Fibroblast of skin of back (primary cell): ENCODE measurements around the gene SMC1B.
A peak's percentile ranks its signal among the peaks of the same experiment; 100 is the strongest.

Experiments used
- DNase-seq: peaks from one replicate; pipeline ENCODE4 v3.0.0-alpha.2; 2013

Gene SMC1B

DNA sequence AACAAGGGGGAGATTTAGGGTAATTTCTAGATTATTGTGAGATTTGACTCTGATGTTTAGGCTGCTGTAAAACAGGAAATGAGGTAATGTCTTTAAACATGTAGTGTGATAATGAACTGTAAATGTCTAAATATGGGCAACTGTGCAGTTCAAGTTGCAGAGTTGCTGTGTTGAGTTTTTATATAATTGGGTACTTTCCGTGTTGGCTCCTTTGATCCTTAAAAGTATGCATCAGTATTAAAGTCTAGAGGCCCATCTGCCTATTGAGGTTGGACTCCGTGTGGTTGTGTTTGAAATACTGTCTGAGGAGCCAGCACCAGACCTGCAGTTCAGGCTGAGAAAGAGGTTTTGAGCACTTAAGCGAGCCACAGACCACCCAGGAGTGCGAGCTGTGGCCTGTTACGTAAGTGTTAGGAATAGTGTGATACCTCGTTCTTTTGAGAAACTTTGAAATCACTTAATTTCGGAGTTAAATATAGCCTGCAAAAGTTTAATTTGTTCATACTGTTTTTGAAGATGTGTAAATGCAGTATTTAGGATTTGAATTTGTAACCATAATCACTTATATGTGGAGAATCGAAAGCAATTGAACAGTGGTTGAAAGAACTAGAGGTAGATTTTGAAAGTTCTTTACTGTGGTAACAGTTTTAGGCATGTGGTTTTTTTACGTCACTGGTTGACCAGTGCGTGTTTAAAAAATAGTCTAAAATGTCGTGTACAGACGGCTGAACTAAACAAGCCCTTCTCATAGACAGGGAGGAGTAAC is 94.7 kb downstream of the SMC1B start:
- peak; percentile 72 for DNase-seq

- peak; percentile 93 for DNase-seq
These were observed 95.2 kb downstream of the SMC1B start for GRCh38 chr22:45318168-45318557.

GRCh38 chr22:45317551-45318167 is 95.7 kb downstream of the SMC1B start:
- DNase-seq = peak; percentile 59

GRCh38 chr22:45316796-45317526 is 96.4 kb downstream of the SMC1B start:
- DNase-seq = no peak

GRCh38 chr22:45314786-45315185 is 98.6 kb downstream of the SMC1B start:
- DNase-seq = no peak

DNA sequence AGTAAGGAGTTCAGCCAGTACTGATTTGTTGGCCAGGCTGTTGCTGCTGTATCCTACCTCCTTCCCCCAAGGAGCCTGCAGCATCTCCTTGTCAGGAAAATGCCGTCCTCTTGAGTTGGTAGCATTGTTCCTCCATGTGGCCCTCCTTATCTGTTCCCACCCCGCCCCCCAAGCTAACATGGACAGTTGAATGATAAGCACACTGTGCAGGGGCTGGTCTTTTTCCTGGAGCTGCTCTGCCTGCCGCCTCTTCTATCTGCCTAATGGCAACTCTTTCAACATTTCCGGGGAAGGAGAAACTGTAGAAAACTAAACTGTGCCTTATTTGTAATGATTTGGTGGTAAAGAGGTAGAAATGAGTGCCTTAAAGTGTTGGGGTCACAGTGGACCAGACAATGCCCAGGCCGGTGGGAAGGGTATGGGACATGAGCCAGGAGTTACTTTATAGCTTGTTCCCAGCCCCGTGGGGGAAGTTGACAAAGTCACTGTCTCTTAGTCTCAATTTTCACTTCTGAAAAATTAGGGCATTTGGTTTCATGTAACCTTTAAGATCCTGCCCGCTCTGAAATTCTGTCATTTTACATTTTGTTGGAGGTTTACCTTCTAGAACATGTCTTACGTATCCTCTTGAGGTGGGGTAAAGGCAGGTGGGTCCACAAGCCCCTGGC is 99.2 kb downstream of the SMC1B start:
- DNase-seq = no peak

- DNase-seq = no peak
These were observed 100.5 kb downstream of the SMC1B start for GRCh38 chr22:45312856-45313255.

DNA sequence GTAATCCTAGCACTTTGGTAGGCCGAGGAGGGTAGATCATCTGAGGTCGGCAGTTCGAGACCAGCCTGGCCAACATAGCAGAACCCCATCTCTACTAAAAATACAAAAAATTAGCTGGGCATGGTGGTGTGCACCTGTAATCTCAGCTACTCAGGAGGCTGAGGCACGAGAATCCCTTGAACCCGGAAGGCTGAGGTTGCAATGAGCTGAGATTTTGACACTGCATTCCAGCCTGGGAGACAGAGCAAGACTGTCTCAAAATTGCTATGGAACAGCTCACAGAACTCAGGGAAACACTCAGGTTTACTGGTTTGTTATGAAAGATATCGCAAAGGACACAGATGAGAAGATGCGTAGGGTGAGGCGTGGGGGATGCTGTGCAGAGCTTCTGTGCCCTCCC is 101.0 kb downstream of the SMC1B start:
- no peak for DNase-seq

DNA sequence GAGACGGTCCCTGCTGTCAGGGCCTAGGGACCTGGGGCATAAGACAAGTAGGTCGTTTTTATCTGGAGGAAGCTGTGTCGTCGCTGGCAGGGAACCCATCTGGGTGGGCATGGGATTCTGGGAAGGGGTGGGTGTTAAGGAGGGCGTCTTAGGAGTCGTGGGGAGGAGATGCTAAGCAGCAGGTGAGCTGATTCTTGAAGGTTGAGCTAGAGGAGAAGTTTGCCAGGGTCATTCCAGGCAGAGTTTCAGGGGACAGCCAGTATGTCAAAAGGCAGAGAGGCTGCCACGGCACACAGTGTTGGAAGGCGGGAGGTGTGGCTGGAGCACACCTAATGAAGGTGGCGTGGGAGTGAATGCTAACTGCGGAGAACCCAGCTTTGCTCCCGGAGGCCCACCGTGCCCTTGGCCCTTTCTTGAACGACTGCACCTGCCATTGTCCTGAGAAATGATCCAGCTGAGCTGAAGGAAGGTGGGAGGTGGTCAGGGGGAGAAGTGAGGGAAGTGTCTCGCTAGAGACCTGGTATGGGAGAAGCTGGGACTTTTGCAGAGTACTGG is 102.3 kb downstream of the SMC1B start:
- DNase-seq = no peak

DNA sequence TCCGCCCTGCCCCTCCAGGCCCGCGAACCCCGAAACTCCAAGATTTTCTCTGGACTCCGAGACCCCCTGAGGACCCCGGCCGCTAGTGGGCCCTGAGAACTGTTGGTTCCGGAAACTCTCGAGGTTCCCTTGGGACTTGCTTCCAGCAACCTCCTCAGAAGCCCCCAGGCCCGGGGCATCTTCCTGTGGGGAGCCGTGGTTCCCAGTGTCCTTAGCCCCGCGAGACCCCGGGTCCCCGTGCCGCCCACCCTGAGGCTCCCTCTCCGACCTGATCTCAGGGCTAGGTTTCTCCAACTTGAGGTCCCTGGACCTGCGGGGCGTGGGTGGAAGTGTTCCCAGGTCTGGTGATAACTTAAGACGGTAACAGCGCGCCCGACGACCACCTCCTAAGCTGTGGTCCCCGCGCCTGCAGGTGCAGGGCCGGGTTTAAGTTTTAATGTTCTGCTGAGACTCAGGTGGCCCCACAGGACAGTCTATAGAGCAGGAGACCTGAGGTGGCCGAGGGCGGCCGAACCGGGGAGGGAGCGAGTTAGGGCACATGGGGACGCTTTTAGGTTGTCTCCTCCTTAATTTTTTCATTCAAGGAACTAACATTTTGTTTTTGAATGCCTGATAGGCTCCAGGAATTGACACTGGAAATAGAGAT is 102.9 kb downstream of the SMC1B start:
- no peak for DNase-seq

DNA sequence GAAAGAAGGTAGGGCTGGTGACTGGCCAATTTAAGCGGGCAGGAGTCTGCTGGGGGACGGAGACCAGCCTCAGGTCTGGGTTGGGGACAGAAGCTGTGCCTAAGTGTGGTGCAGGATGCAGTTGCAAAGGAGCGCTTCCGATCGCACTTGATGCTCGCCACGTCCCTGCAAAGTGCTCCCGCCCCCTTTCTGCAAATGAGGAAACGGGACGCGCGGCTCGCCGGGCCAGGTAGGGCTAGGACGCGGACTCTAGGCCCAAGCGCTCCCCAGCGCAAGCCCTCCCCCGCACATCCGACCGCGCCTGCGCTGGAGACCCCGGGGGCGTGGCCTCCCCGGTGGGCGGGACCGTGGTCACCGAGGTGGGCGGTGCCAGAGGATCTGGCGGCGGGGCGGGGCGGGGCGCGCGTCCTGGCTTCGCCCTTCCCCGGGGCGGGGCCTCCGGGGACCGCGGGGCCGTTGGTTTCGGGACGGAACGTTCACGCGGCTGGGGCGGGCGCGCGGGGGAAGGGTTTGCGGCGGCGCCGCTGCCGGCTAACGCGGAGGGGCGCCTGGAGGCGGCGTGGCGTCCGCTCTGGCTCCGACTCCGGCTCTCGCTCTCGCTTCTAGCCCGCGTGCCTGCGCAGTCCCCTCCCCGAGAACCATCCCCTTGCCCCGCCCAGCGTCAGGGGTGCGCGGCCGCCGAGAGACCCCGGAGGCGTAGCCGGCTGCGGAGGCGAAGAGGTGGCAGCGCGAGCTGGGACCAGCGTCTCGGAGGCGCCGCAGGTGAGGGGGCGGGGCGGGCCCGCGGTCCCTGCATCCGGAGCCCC is 103.8 kb downstream of the SMC1B start, which contains the start of gene FAM118A:
FAM118A (plus strand) TSS at position 513 of the 806 bp plus-strand sequence. CDS start 12,446 bp downstream, outside the sequence.
- peak; percentile 87 for DNase-seq

- DNase-seq = no peak
These were observed 104.4 kb downstream of the SMC1B start for GRCh38 chr22:45308957-45309421.

- DNase-seq = no peak
These were observed 104.9 kb downstream of the SMC1B start for GRCh38 chr22:45308391-45308956.

- DNase-seq = no peak
These were observed 107.3 kb downstream of the SMC1B start for GRCh38 chr22:45306139-45306538.

GRCh38 chr22:45305456-45306075 is 107.8 kb downstream of the SMC1B start:
- no peak for DNase-seq

DNA sequence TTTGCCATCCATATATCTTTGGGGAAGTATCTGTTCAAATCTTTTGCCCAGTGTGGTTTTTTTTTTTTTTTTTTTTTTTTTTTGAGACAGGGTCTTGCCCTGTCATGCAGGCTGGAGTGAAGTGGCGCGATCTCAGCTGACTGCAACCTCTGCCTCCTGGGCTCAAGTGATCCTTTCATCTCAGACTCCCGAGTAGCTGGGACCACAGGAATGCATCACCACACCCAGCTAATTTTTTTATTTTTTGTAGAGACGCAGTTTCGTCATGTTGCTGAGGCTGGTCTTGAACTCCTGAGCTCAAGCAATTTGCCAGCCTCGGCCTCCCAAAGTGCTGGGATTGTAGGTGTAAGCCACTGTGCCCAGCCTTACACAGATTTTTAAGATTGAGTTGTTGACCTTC is 108.4 kb downstream of the SMC1B start:
- peak; percentile 20 for DNase-seq

DNA sequence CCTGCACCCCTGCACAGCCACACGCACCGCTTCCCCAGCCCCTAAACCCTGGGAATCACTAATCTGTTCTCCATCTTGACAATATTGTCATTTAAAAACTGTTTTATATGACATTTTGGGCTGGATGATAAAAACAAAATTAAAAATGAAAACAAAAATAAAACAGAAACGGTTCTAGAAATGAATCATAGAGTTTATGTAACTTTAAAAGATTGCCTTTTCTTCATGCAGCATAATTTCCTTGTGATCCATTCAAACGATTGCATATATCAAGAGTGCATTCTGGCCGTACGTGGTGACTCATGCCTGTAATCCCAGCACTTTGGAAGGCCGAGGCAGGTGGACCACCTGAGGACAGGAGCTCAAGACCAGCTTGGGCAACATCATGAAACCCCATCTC is 110.2 kb downstream of the SMC1B start:
- DNase-seq = no peak

GRCh38 chr22:45302751-45303150 is 110.6 kb downstream of the SMC1B start:
- no peak for DNase-seq

DNA sequence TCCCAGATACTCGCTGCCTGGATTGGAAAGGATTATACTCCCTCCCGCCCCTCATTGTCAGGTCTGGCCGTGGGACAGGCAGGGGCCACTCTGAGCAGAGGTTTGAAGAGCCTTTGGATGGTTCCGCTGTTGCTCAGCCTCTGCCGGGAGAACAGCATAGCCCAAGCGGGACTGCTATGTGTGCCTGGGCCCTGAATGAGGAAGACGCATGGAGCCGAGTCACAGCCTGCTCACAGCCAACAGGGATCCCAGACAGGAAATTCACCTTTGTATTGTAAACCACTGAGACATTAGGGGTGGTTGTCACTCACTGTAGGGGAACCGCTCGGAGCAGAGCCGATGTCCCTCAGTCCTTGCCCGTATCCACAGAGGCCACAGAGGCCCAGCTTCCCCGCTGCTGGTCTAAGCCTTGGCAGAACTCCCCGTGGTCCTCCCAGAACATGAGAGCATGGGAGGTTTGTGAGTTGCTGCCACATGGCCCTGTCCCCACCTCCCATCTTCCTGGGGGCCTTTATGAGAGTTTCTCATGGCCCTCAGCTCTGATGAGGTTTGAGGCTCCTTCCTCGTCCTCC is 114.4 kb downstream of the SMC1B start:
- DNase-seq = no peak
